ENCODE measurements around the gene PABPC1L2B.
"Not testable (repeated sequence)": the region's sequence is repeated elsewhere in the genome, so short reads cannot be mapped to it uniquely, and the experiment has no call there.

Gene PABPC1L2B

DNA sequence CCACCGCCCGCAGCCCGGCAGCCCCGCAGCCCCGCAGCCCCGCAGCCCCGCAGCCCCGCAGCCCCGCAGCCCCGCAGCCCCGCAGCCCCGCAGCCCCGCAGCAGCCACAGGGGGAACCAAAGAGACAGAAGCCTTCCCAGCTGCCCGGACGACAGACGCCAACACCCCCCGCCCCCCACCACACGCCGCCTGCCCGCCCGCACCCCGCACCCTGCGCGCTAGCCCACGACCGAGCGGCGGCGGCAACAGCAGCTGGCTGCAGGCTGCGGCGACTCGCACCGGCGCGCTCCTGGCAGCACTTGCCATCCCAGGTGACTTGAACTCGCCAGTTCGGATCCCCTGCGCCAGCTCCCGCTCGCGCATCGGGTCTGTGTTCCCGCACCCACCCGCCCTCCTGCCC, at the start of gene PABPC1L2B:
Gene PABPC1L2B, plus strand, starts transcription at position 207 of the 400 bp plus-strand sequence. CDS start 704 bp downstream, outside the sequence.
- FAIRE-seq: not testable (repeated sequence)

DNA sequence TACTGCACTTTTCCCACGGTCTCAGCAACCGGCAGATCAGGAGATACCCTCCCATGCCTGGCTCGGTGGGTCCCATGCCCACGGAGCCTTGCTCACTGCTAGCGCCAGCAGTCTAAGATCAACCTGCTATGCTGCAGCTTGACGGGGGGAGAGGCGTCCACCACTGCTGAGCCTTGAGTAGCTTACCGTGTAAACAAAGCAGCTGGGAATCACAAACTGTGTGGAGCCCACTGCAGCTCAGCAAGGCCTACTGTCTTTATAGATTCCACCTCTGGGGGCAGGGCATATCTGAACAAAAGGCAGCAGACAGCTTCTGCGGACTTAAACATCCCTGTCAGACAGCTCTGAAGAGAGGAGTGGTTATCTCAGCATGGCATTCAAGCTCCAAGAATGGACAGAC, 42.8 kb upstream of the PABPC1L2B start:
- not testable (repeated sequence) for FAIRE-seq

DNA sequence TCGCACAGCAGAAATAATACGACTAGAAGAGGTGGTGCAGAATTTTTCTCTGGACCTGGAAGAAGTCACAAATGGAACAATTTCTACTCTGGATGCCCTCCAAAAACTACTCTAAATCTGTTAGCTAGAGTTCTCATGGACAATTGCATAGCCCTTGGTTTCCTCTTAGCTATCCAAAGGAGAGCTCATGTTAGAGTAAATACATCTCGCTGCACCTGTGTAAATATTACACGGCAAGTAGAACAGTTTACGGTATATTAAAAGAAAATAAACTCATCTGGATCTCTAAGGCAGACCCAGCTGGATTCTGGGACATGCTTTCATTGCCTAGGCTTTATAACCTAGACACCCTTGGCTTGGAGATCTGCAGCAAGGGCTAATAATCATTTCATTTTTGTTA, 30.9 kb upstream of the PABPC1L2B start:
- not testable (repeated sequence) for FAIRE-seq

DNA sequence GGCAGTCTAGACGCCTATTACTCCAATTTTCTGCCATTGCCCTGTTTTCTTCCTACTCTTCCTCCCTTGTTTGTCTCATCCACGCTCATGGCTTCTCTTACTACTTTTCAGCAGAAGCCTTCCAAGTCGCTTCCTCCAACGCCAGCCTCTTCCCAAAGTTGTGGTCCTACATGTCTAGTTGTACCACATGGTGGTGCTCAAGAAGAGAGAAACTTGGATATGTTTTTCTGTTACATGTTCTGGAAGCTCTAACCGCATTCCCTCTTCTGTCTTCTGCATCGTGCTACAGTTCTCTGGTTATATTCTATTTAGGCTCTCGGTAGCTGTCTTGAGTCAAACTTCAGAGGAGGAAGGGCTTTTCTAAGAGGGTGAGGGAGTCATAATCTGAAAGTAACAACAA, 27.9 kb upstream of the PABPC1L2B start:
- not testable (repeated sequence) for FAIRE-seq

DNA sequence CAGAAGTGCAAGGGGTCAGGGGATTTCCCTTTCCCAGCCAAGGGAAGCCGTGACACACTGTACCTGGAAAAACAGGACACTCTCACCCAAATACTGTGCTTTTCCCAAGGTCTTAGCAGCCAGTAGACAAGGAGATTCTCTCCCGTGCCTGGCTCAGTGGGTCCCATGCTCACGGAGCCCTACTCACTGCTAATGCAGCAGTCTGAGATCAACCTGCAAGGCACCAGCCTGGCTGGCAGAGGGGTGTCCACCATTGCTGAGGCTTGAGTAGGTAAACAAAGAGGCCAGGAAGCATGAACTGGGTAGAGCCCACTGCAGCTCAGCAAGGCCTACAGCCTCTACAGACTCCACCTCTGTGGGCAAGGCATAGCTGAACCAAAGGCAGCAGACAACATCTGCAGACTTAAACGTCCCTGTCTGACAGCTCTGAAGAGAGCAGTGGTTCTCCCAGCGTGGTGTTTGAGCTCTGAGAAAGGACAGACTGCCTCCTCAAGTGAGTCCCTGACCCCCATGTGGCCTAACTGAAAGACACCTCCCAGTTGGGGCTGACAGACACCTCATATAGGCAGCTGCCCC, 21.8 kb upstream of the PABPC1L2B start:
- not testable (repeated sequence) for FAIRE-seq

GRCh38 chrX:73004032-73004431, 1.3 kb downstream of the PABPC1L2B start:
- not testable (repeated sequence) for FAIRE-seq

GRCh38 chrX:73021361-73022092, 18.8 kb downstream of the PABPC1L2B start:
- no peak for FAIRE-seq

DNA sequence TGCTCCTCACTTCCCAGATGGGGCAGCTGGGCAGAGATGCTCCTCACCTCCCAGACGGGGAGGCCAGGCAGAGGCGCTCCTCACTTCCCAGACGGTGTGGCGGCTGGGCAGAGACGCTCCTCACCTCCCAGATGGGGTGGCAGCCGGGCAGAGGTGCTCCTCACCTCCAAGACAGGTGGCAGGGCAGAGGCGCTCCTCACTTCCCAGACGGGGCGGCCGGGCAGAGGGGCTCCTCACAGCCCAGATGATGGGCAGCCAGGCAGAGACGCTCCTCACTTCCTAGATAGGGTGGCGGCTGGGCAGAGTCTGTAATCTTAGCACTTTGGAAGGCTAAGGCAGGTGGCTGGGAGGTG, 19.3 kb downstream of the PABPC1L2B start:
- not testable (repeated sequence) for FAIRE-seq

GRCh38 chrX:73028876-73029275, 26.1 kb downstream of the PABPC1L2B start:
- FAIRE-seq: no peak

All from islet of Langerhans (tissue), 1 donor.